Large intestine (tissue), 3 donors: ENCODE measurements around the gene RALGDS. TPM values are rescaled to one million over a fixed set of nuclear protein-coding genes. Genes with fewer than 3 reads are reported as not detected.

Source experiments
- DNase-seq, 2 donors: peaks; one replicate each; pipeline versions ENCODE4 v3.0.0 to v3.0.0-alpha.2; 2013
- H3K27ac ChIP-seq: one replicate; pipeline ENCODE4 v1.5.1; 2013; ENCODE audit warnings: low read length
- H3K27me3 ChIP-seq: 2 replicates; pipeline ENCODE4 v1.6.1; 2013; ENCODE audit warnings: low read length; ENCODE audit not compliant: control insufficient read depth, insufficient read depth
- H3K36me3 ChIP-seq: 2 replicates; pipeline ENCODE4 v1.6.1; 2013; ENCODE audit warnings: low read length; ENCODE audit not compliant: control insufficient read depth, insufficient read depth
- H3K4me1 ChIP-seq: one replicate; pipeline ENCODE4 v1.6.1; 2013; ENCODE audit warnings: low read length; ENCODE audit not compliant: control insufficient read depth, insufficient read depth
- H3K4me3 ChIP-seq: one replicate; pipeline ENCODE4 v1.5.1; 2013; ENCODE audit warnings: low read length
- H3K9me3 ChIP-seq: one replicate; pipeline ENCODE4 v1.6.1; 2013; ENCODE audit warnings: mild to moderate bottlenecking, low read depth, low read length, moderate library complexity; ENCODE audit not compliant: control insufficient read depth
- WGBS: methylation state at CpG from one replicate; pipeline ENCODE4 v1.1.5; 2013; ENCODE audit warnings: low lambda C conversion rate; ENCODE audit not compliant: insufficient coverage; 5-methylcytosine and 5-hydroxymethylcytosine counted together
- polyA plus RNA-seq: library from polyadenylated mRNA; unstranded; fragments of 120-200 nt; gene quantifications from one replicate; pipeline ENCODE4 v1.2.1, GENCODE V29; 2013

RALGDS gene
- polyA plus RNA-seq, 1 donor = 43.8 TPM

DNA sequence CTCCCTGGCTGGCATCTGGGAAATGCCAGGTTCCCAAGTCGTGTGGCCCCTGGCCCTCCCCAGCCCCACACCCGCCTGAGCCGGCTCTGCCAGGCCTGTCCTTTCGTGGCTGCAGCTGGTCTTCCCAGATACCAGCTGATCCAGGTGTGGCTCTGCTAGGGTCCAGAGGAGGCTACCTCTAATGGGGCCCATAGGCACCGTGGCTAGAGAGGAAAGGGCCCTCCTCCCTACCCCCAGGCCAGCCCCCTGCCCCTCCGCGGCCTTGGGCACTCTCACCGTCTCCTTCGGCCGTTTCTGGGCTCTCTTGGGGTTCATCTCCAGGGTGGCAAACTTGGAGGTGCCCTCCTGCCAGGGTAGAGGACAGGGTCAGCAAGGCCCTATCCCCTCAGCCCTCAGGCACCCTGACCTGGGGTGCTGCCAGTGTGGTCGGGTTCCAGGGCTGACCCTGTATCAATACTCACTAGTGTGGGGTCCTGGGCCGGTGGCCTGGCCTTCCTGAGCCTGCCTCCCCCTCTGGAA, 17.0 kb downstream of the RALGDS start:
- no peak overlapping the region for H3K27ac ChIP-seq
- peaks cover 94% of the 10 kb centered on the region for H3K36me3 ChIP-seq
- H3K4me3 ChIP-seq = no peak overlapping the region
- WGBS = no CpG with 5 or more reads among the region's 12 CpGs
- no peaks in the 10 kb centered on the region for H3K27me3 ChIP-seq
- DNase-seq = no peak
- H3K9me3 ChIP-seq = no peaks in the 10 kb centered on the region
- peaks cover 15% of the 10 kb centered on the region for H3K4me1 ChIP-seq

DNA sequence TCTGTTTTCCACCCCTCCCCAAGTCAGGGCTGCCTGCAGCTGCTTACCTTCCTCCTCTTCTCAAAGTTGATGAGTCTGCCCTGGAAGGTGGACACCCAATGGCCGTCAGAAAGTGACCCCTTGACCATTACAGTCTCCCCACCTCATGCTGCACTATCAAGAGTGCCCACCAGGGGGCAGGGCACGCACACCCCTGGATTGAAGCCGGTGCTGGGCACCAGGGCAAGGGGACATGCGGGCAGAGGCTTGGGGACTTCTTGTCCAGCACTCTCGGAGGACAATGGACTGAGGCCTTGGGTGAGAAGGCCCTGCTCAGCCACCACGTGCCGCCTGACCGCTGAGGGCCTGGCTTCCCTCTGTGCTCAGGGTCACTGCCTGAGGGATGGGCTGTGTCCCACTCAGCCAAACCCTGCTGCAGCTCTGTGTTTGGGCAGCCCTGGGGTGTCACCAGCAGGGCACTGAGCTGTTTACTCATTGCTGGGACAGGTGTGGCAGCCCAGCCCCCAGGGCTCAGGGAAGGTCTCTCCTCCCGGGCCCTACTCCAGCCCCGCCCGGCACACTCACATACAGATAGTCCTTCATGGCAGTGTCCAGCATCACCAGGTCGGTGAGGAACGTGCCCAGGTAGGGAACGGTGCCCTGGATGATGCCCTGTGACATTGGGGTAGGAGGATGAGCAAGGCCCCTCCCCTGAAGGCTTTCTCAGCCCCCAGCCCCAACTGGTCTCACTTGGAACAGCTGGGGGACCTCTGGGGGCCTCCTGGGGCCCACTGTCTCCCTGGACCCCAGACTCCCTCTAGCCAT, 17.7 kb downstream of the RALGDS start:
- DNase-seq = peak in 1 of 2 donors; percentile 43
- Histone ChIP-seq H3K4me1 (peaks cover 15% of the 10 kb centered on the region), H3K36me3 (peaks cover 94% of the 10 kb centered on the region), H3K4me3 (no peak overlapping the region), H3K9me3 (no peaks in the 10 kb centered on the region), H3K27ac (no peak overlapping the region), H3K27me3 (no peaks in the 10 kb centered on the region)
- WGBS = no CpG with 5 or more reads among the region's 14 CpGs

DNA sequence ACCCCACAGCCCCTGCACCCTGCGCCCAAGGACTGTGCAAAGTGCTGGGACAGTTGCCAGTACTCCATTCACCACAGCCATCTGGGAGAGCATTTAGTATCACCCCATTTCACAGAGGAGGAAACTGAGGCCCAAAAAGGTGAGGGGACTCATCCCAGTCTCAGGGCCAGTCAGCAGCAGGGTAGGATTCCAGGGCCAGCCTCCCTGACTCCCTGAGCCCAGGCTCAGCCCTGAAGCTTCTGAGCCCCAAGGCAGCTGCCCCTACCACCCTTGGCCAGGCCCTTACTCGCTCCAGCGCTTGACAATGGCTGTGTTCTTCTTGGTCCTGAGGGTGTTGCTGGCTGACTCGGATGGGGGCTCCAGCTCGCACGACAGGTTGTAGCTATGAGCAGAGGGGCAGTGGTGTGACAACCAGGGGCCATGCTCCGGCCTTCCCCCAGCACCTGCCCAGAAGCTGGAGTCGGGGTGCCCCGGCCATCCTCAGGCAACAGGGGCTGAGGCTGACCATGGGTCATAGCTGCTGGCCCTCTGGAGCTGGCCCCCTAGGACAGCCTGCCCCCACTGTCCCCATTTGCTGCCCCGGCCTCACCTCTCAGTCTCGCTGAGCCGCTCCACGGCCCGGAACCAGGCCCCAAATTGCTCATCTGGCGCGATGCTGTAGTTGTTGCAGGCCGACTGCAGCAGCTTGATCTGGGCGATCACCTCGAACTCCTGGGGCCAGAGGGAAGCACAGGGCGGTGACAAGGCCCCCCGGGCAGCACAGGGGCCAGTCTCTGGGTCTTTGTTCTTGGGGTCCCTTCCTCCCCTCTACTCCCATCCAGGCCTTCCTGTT, 18.6 kb downstream of the RALGDS start:
- Histone ChIP-seq H3K27me3 (no peaks in the 10 kb centered on the region), H3K4me1 (peaks cover 15% of the 10 kb centered on the region), H3K4me3 (no peak overlapping the region), H3K27ac (no peak overlapping the region), H3K9me3 (peaks cover 2% of the 10 kb centered on the region), H3K36me3 (peaks cover 94% of the 10 kb centered on the region)
- WGBS = no CpG with 5 or more reads among the region's 21 CpGs
- no peak for DNase-seq

DNA sequence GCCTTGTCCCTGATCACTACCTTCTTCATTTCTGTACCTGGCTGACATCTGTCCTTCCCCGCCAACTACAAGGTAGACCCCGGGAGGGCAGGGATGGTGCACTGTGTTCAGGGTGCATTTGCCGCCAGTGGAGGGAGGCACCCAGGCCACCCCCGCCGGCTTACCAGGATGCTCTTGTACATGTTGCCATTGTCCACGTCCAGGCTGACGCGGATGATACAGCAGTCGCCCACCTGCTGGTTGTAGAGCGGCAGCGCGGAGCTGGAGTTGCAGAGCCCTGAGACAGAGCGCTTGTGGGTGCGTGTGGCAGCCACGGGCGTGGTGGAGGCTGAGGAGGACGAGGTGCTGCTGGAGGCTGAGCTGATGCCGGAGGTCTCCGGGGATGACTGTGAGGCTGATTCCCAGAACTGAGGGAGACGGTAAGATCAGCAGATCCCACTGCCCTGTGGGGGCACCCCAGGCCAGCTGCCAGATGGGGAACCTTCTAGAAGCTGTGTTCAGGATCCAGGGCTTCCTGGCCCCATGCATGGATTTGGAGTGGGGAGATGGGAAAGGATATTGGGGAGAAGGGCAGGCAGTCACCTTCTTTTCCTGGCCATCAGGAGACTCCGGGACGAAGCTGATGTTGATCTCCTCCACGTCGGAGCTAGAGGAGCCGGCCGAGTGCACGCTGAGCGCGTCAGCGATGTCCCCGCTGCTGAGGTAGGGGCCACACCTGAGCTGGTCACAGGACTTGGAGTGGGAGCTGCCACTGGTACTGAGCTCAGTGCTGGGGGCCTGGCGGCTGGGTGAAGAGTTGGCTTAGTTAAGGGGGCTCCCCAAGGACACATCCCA, 19.5 kb downstream of the RALGDS start:
- peaks cover 15% of the 10 kb centered on the region for H3K4me1 ChIP-seq
- no CpG with 5 or more reads among the region's 32 CpGs for WGBS
- H3K9me3 ChIP-seq = peaks cover 7% of the 10 kb centered on the region
- DNase-seq = no peak
- H3K27ac ChIP-seq = no peak overlapping the region
- H3K36me3 ChIP-seq = peaks cover 93% of the 10 kb centered on the region
- H3K4me3 ChIP-seq = no peak overlapping the region
- no peaks in the 10 kb centered on the region for H3K27me3 ChIP-seq

DNA sequence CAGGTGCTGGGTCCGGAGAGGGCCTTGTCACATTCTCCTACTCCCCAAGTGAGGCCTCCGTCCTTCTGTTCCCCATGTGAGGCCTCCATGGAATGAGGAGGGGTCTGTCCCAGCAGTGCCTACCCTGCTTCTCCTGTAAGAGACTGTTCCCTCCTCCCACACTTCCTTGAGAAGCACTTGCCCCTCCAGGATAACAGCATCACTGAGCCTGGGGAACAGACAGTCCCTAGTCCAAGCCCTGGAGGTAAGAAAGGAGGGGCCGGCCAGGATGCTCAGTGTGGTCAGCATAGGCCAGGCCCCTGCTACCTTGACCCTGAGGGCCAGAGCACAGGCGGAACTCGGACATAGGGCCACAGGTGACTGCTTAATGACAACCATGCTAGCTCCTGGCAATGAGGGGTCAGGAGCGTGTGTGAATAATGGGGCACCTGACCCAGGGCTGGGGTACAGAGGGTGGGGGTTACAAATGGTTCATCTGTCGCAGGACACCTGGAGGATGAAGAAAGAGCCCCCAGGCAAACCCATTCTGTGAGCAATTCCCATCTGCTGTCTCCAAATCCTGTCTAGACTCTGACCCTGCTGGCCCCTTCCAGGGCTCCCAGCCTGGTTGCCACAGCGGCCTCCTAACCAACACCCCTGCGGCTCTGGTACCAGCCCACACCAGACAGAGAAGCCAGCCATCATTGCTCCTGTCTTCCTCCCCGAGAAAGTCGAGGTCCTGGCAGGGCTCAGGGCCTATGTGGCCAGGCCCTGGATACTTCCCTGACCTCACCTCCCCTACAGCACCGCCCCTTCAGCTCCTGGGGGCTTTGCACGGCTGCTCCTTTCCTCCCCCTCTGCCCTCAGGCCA, 20.3 kb downstream of the RALGDS start:
- Histone ChIP-seq H3K4me3 (no peak overlapping the region), H3K27me3 (no peaks in the 10 kb centered on the region), H3K27ac (peak overlapping the region; percentile 79), H3K4me1 (peaks cover 15% of the 10 kb centered on the region), H3K36me3 (peaks cover 87% of the 10 kb centered on the region), H3K9me3 (peaks cover 7% of the 10 kb centered on the region)
- no peak for DNase-seq
- no CpG with 5 or more reads among the region's 13 CpGs for WGBS

DNA sequence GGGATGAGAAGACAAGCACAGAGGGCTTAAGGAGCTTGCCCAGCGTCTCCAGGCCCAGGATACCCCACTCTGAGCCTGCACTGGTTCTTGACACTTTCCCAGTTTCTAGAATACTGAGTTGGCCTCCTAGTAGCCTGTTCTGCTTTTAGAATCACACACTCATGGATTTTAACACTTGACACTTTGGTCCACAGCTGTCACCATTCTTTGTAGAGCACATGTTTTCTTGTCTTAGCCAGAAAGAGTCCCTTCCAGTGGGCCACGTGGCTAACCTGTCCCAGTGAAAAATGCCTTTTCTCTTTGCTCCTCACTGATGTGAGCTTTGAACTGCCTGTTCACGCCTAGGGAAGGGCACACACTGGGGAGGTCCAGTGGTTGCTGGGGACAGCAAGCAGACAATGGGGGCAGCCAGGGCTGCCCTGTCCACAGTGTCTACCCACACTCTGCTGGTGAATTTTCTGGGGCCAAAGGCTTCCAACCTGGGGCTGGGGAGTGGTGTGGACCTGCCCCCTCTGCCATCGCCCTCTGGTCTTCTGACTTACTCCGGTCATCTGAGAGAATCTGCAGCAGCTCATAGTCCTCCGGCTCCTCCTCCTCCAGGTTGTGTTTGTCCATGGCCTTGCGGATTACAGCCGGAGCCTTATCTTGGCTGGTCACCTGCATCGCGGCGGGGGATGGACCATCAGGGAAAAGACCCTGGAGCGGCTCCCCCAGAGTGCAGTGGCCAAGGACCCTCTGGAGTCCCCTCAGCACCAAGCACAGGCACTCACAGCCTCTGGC, 21.1 kb downstream of the RALGDS start:
- H3K4me1 ChIP-seq = peaks cover 15% of the 10 kb centered on the region
- H3K27ac ChIP-seq = peak overlapping the region; percentile 79
- H3K9me3 ChIP-seq = peaks cover 10% of the 10 kb centered on the region
- peak in 1 of 2 donors; percentile 56 for DNase-seq
- no peaks in the 10 kb centered on the region for H3K27me3 ChIP-seq
- no peak overlapping the region for H3K4me3 ChIP-seq
- H3K36me3 ChIP-seq = peaks cover 81% of the 10 kb centered on the region
- WGBS = no CpG with 5 or more reads among the region's 12 CpGs

DNA sequence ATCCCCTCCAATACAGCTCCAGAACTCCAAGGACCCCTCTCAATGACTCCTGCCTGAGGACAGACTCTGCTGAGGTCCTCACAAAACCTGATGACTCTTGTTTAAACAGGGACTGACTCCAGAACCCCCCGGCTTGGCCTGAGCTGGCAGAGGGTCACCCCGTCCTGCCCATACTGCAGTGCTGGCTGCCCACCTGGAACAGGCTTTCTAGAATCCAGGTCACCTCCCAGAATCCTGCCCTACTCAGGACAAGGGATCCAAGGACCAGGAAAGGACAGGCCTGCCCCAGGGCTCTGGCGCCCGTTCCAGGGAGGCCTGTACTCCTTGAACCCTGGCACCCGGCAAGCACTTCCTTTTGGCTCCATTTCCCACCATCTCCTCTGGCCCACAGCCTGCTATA, 22.2 kb downstream of the RALGDS start:
- Histone ChIP-seq H3K9me3 (peaks cover 10% of the 10 kb centered on the region), H3K4me3 (no peak overlapping the region), H3K36me3 (peaks cover 72% of the 10 kb centered on the region), H3K27ac (no peak overlapping the region), H3K27me3 (no peaks in the 10 kb centered on the region), H3K4me1 (peaks cover 15% of the 10 kb centered on the region)
- WGBS = no CpG with 5 or more reads among the region's 5 CpGs
- DNase-seq = no peak

DNA sequence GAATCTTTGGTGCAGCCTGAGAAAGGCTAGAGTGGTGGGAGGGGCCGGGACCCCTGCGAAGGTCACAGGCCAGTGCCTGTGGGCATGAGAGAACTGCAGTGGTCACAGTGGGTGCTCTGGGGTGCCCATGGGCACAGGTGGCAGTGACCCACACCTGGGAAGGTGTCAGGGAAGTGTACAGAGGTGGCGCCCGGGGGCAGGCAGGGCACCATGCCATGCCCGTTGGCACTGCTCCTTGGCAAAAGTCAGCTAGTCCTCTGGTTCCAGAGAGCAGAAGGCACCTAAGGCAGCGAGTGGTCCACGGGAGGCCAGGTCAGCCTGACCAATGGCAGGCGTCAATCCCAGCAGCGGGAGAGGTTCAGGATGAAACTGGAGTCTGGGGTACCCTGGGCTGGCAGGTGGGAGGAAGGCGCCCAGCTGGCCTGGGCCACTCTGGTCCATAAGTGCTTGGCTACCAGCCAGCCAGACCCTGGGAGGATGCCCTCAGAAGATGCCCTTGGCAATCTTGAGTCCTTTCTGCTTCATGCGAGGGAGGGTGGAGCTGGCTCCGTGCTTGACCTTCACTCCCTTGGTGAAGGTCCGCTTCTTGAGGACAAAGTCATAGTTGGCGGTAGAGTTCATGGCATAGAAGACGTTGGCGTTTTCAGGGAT, 22.8 kb downstream of the RALGDS start:
- peaks cover 65% of the 10 kb centered on the region for H3K36me3 ChIP-seq

More for the DNA sequence above, 22.8 kb downstream of the RALGDS start:
- Histone ChIP-seq H3K4me1 (peaks cover 12% of the 10 kb centered on the region), H3K27me3 (no peaks in the 10 kb centered on the region), H3K27ac (no peak overlapping the region), H3K4me3 (no peak overlapping the region), H3K9me3 (peaks cover 10% of the 10 kb centered on the region)
- no peak for DNase-seq
- no CpG with 5 or more reads among the region's 16 CpGs for WGBS
